HG03135 (cell line): ENCODE results near the gene MRPL48.
"Not testable (repeated sequence)": the region's sequence is repeated elsewhere in the genome, so short reads cannot be mapped to it uniquely, and the experiment has no call there.

Source experiments
- ATAC-seq: cut with Tn5 transposase; IDR thresholded peaks from one replicate; pipeline ENCODE4 v1.9.1; 2021; ENCODE audit warnings: mild to moderate bottlenecking, moderate library complexity; ENCODE audit not compliant: unreplicated experiment

MRPL48 gene

GRCh38 chr11:73838443-73839122 lies 50.9 kb downstream of the MRPL48 start:
- ATAC-seq: no peak

GRCh38 chr11:73839123-73839457 lies 51.4 kb downstream of the MRPL48 start:
- no peak for ATAC-seq

GRCh38 chr11:73851046-73851764 lies 63.5 kb downstream of the MRPL48 start:
- ATAC-seq: no peak

GRCh38 chr11:73852049-73852448 lies 64.4 kb downstream of the MRPL48 start:
- ATAC-seq: no peak

GRCh38 chr11:73854680-73855079 lies 67.0 kb downstream of the MRPL48 start:
- ATAC-seq: no peak

- ATAC-seq: no peak
Measured at GRCh38 chr11:73856031-73856567, 68.4 kb downstream of the MRPL48 start.

- no peak for ATAC-seq
Measured at GRCh38 chr11:73859671-73860070, 72.0 kb downstream of the MRPL48 start.

- no peak for ATAC-seq
Measured at GRCh38 chr11:73860202-73860601, 72.5 kb downstream of the MRPL48 start.

- no peak for ATAC-seq
Measured at GRCh38 chr11:73862986-73863385, 75.3 kb downstream of the MRPL48 start.

GRCh38 chr11:73866095-73866579 lies 78.5 kb downstream of the MRPL48 start:
- no peak for ATAC-seq

- ATAC-seq: no peak
Measured at GRCh38 chr11:73866586-73866996, 78.9 kb downstream of the MRPL48 start.

GRCh38 chr11:73869332-73869949 lies 81.8 kb downstream of the MRPL48 start:
- no peak for ATAC-seq

GRCh38 chr11:73870261-73870660 lies 82.6 kb downstream of the MRPL48 start:
- ATAC-seq: no peak

GRCh38 chr11:73872749-73873357 lies 85.2 kb downstream of the MRPL48 start:
- no peak for ATAC-seq

- no peak for ATAC-seq
Measured at GRCh38 chr11:73875380-73875779, 87.7 kb downstream of the MRPL48 start.

GRCh38 chr11:73875840-73876239 lies 88.2 kb downstream of the MRPL48 start:
- ATAC-seq: no peak

GRCh38 chr11:73876424-73877310 lies 89.0 kb downstream of the MRPL48 start, which contains the start of the genes COA4 and PAAF1:
Gene COA4 (minus strand): TSS chr11:73876846. CDS start chr11:73873378, 3,468 bp downstream.
Gene PAAF1 (plus strand): TSS chr11:73876999. CDS start chr11:73877022, 23 bp downstream.
- ATAC-seq: peak; percentile 96

- ATAC-seq: no peak
Measured at GRCh38 chr11:73878771-73879170, 91.1 kb downstream of the MRPL48 start.

GRCh38 chr11:73880449-73880848 lies 92.8 kb downstream of the MRPL48 start:
- ATAC-seq: not testable (repeated sequence)

- ATAC-seq: no peak
Measured at GRCh38 chr11:73883856-73884255, 96.2 kb downstream of the MRPL48 start.
